Epithelial cell of umbilical artery (primary cell): ENCODE results near the gene ARHGEF11. TPM values are rescaled to one million over a fixed set of nuclear protein-coding genes. Genes with fewer than 3 reads are reported as not detected.

Experiments
- total RNA-seq: library from RNA; depleted of rRNA; stranded (reverse); fragments of >200 nt; gene quantifications from 2 replicates; pipeline ENCODE4 v1.2.3, GENCODE V29; 2014

ARHGEF11 gene, protein sequence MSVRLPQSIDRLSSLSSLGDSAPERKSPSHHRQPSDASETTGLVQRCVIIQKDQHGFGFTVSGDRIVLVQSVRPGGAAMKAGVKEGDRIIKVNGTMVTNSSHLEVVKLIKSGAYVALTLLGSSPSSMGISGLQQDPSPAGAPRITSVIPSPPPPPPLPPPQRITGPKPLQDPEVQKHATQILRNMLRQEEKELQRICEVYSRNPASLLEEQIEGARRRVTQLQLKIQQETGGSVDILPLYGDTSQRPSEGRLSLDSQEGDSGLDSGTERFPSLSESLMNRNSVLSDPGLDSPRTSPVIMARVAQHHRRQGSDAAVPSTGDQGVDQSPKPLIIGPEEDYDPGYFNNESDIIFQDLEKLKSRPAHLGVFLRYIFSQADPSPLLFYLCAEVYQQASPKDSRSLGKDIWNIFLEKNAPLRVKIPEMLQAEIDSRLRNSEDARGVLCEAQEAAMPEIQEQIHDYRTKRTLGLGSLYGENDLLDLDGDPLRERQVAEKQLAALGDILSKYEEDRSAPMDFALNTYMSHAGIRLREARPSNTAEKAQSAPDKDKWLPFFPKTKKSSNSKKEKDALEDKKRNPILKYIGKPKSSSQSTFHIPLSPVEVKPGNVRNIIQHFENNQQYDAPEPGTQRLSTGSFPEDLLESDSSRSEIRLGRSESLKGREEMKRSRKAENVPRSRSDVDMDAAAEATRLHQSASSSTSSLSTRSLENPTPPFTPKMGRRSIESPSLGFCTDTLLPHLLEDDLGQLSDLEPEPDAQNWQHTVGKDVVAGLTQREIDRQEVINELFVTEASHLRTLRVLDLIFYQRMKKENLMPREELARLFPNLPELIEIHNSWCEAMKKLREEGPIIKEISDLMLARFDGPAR (N-terminal part only)
- total RNA-seq = 10.7 and 15.2 TPM in 2 replicates

DNA sequence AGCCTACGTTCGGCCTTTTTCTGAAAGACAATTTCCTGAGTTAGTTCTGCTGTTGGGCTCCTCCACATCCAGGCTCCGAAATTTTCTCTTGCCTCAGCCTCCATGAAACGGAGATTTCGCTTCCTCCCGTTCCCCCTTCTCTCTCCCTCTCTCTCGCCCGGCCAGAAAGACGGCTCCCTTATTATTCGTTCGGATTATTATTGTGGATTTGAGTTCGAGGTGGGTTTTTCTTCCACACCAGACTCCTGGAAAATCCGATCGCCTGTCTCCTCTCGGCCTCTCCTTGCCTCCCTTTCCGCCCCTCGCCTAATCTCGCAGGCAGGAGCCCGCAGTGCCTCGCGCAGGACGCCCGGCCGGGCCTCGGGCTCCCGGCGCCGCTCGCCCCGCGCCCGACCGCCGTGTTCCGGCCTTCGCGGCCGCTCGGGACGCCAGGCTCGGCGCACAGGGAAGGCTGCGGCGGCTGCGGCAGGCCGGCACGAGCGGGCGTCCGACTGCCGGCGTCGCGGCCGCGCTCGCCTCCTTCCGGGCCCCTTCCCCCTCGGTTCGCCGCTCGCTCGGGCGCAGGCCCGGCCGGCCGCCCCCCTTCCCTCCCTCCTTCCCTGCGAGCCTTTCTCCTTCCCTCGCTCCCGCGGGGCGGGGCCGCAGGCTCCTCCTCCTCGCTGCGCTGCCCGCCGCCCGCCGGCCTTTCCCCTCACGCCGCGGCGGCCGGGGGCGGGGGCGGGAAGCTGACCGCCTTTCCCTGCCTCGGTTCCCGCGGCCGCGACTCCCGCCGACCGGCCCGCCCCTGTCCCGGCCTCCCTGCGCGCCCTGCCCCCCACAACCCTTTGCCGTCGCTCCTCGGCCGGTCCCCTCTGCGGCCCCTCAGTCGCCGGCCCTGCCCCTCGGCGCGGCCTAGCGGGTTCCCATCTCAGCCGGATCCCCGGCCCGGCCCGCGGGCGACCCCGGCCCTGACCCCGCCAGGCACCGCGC lies at the start of gene ARHGEF11:
ARHGEF11 (minus strand) TSS at position 493 of the 969 bp plus-strand sequence. CDS start 1,412 bp downstream, outside the sequence.

DNA sequence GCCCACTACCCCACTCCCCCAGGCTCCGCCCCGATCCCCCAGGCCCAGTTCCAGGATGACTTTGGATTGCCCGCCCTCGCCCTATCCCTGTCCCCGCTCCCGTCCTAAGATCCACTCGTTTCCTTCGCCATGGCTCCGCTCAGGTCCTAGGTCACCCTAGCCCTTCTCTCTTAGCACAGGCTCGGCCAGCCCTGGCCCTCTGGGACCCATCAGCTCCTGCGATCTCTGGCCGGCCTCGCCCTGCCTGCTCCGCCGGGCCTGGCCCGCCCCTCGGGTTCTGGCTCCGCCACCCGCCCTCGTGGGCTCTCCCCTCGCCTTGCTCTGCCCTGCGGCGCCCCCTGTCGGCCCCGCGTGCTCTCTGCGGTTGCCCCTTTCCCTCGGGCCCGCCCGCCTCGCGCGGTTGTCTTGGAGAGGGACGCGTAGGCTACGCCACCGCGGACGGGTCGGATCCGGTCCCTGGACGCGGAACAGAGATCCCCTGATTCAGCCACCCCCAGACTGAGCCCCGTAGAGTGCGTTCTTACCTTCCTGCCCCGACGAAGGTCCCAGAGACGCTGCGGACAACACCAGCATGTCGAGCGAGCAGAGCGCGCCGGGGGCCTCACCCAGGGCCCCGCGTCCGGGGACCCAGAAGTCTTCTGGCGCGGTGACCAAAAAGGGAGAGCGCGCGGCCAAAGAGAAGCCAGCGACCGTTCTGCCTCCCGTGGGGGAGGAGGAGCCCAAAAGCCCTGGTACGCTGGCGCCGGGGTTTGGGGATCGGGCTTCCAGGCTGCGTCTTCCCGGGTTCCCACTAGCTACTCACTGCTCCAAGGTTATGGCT lies 125.1 kb downstream of the ARHGEF11 start, which contains the start of gene LRRC71:
LRRC71 (plus strand) TSS at position 400 of the 820 bp plus-strand sequence; CDS start at position 572, 172 bp downstream.

DNA sequence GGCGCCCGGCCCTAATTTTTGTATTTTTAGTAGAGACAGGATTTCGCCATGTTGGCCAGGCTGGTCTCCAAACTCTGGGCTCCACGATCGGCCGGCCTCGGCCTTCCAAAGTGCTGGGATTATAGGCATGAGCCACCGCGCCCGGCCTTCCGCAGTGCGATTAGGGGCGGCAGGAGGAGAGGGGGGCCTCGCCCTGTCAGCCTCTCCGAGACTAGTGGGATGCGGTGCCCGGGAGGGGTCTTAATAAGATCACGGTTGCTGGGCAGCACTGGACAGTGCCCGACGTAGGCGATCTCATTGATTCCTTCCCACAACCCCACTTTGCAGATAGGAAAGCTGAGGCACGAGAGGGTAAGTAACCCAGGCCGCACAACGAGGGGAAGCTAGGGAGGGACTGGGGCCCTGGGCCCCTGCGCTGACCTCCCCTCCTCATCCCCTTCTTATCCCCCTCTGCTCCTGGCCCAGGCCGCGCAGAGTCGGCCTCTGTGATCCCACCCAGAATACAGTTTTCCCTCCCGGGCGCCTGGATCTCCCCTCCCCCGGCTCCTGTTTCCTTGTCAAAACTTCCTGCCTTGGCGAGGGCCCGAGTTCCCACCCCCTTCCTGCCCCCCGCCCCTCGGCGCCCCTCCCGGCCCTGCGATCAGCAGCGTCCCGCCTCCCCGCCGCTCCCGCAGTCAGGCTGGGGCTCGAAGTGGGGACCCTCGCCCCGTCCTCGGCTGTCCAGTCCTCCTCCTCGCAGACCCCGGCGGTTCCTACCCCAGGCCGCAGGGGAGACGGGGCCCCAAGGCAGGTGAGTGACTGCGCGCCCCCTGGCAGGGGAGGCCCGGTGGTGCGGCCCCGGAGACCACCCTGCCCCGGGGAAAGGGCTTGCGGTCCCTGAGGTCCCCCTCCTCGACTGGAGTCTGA lies 152.2 kb downstream of the ARHGEF11 start, which contains the start of gene PEAR1:
PEAR1 (plus strand) TSS at position 671 of the 906 bp plus-strand sequence. CDS start 10,209 bp downstream, outside the sequence.

Other genes with a start within 250 kb of the ARHGEF11 start
- gene SH2D2A, start 228.9 kb downstream of the ARHGEF11 start, total RNA-seq = 0.97 TPM in 1 of 2 replicates, not detected in the other
- not detected in 2 replicates for gene INSRR, start 186.6 kb downstream of the ARHGEF11 start, total RNA-seq
- gene NTRK1, start 184.9 kb downstream of the ARHGEF11 start, total RNA-seq = under 0.01 TPM in 1 of 2 replicates, not detected in the other
- 8.1 and 11.1 TPM in 2 replicates for gene PEAR1, start 152.0 kb downstream of the ARHGEF11 start, total RNA-seq
- 0.32 TPM in 1 of 2 replicates, not detected in the other for gene LRRC71, start 125.1 kb downstream of the ARHGEF11 start, total RNA-seq
- not detected in 2 replicates for gene ETV3L, start 54.1 kb upstream of the ARHGEF11 start, total RNA-seq
- 12.0 and 14.6 TPM in 2 replicates for gene ETV3, start 92.7 kb upstream of the ARHGEF11 start, total RNA-seq